GM21526 (cell line): Measurements from ENCODE around the gene NBPF4.
"Not testable (repeated sequence)": the region's sequence is repeated elsewhere in the genome, so short reads cannot be mapped to it uniquely, and the experiment has no call there.

Source experiments
- ATAC-seq: cut with Tn5 transposase; IDR thresholded peaks from one replicate; pipeline ENCODE4 v1.9.1; 2021; ENCODE audit warnings: moderate library complexity; ENCODE audit not compliant: unreplicated experiment, low FRiP score

Gene NBPF4, protein sequence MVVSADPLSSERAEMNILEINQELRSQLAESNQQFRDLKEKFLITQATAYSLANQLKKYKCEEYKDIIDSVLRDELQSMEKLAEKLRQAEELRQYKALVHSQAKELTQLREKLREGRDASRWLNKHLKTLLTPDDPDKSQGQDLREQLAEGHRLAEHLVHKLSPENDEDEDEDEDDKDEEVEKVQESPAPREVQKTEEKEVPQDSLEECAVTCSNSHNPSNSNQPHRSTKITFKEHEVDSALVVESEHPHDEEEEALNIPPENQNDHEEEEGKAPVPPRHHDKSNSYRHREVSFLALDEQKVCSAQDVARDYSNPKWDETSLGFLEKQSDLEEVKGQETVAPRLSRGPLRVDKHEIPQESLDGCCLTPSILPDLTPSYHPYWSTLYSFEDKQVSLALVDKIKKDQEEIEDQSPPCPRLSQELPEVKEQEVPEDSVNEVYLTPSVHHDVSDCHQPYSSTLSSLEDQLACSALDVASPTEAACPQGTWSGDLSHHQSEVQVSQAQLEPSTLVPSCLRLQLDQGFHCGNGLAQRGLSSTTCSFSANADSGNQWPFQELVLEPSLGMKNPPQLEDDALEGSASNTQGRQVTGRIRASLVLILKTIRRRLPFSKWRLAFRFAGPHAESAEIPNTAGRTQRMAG

DNA sequence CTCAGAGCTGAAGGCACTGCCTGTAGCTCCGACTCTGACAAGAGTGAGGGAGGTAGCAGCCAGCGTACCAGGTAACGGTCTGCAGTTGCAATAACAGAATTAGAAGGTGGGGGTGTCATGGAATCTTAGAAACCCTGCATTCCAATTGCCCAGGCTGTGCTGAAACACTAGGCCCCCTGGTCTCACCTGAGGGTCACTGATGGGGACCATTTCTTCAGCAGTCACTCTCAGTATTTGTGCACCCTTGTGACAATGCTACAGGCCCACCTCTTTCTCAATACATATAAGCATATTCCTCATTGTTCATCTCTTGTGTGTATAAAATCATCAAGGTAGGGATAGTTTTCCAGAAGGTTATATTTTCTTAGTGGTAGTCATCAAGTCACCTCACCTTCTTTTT, at the start of gene NBPF4:
TSS of gene NBPF4 (minus strand) at position 101 of the 400 bp plus-strand sequence. CDS start 315 bp downstream, outside the sequence.
- not testable (repeated sequence) for ATAC-seq

DNA sequence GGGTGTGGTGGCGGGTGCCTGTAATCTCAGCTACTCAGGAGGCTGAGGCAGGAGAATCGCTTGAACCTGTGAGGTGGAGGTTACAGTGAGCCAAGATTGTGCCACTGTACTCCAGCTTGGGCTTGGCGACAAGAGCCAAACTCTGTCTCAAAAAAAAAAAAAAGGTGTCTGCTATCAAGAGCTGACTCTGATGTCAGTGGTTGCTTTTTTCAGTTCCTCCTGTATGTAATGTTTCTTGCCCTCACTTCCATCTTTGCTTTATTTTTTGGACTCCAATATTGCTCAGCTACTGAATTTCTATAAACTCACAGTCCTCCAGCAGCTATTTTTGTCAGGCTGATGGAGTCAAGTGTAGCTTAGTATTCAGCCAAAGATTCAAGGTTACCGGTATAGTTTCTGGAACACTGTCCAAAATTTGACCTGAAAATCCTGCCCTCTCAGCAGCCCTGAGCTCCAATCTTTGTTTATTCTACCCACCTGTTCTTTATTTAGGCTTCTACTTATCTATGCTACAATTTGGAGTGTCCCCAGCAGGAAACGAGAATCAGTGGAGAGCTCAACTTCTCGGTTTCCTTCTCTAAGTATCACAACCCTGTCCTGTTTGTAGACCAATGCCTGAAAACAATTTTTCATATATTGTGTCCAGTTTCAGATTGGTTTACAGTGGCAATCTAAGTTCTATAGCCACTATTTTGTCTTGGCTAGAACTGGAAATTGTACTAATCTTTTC, 38.8 kb upstream of the NBPF4 start:
- ATAC-seq = not testable (repeated sequence)

DNA sequence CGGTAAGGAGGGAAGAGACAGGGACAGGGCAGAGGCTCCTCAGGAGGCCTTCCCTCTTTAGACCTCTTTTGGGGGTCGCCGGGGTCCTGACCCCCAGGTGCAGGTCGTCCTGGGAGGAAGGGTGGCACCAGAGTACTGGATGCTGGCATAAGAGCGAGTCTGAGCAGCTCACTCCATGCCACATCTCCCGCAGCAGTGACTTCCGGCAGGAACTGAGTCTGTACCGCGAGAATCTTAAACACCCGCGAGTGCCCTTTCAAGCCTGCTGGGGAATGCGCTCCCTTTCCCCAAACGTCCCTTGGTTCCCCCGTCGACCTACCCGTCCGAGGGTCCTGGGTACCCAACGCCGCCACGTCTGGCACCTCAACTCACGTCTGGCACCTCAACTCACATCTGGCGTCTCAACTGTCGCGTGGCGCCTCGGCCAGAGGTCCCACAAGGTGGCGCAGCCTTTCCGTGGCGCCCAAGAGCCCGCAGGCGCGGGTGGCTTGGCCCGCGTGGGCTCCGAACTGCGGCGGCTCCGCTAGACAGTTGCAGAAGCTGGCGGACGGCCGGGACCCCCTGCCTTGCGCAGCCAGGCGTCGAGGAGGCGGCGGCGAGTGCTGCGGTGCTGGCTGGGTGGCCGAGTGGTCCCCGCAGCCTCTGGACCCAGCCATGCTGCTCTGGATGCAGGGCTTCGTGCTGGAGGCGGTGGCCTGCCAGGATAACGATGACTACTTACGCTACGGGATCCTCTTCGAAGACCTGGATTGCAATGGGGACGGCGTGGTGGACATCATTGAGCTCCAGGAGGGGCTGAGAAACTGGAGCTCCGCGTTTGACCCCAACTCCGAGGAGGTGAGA, 28.8 kb upstream of the NBPF4 start:
- not testable (repeated sequence) for ATAC-seq

DNA sequence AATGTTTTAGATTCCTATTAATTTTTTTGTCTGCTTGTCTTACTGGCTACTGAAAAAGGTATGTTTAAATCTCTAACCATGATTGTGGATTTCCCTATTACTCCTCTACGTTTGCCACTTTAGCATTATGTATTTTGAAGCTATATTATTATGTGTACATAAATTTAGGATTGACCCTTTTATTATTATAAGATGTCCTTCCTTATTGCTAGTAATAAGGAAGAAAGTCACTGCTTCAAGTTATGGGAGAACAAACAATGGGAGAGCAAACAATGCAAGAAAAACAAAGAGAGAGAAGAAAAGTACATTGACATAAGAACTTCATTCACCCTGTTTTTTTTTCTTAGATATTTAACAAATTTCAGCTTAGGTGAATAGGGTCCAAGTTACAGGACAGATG, 23.2 kb upstream of the NBPF4 start:
- ATAC-seq = not testable (repeated sequence)

DNA sequence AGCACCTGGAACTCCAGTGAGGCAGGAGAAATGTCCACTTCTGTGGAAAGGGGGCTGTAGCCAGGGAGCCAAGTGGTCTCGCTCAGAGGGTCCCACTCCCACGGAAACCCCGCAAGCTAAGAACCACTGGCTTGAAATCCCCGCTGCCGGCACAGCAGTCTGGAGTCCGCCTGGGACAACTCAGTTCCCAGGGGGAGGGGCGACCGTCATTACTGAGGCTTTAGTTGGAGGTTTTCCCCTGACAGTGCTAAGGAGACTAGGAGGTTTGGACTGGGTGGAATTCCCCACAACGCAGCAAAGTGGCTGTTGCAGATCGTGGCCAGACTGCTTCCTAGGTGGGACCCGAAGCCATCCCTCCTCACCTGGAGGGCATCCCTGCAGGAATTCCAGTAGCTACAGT, 18.1 kb upstream of the NBPF4 start:
- not testable (repeated sequence) for ATAC-seq

DNA sequence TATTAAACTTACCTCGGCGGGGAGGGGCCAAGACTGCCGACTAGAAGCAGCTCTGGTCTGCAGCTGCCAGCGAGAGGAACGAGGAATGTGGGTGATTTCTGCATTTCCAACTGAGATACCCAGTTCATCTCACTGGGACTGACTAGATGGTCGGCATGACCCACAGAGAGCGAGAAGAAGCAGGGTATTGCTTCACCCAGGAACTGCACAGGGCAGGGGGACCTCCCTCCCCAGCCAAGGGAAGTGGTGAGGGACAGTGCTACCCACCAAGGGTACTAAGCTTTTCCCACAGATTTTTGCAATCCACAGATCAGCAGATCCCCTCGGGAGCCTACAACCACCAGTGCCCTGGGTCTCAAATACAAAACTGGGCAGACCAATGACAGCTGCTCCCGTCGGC, 17.6 kb upstream of the NBPF4 start:
- not testable (repeated sequence) for ATAC-seq

DNA sequence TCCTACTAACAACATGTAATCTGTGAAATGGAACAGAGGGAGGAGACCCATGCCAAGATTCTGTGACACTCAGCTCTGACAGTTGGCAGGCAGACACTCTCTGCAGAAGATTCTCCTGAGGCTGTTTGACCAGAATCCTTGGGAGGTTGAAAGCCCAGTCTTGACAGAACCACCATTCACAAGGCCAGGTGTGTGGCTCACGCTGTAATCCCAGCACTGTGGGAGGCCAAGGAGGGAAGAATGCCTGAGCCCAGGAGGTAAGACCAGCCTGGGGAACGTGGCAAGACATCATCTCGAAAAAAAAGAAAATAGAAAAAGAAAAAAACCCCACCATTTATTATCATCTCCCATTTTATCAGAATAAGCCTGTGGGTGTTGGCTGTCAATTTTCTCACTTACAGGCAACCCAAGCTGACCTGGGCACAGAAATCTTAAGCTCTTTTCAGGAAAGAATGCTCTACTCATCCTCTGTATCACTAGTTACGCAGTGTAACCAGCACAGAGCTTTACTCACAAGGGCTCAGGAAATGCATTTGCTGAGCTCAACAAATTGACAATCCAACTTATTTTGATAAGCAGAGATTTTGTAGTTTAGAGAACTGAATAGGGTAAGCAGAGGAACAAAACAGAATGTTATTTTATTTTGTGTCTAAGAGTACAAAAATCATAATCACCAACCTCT, 16.8 kb upstream of the NBPF4 start:
- ATAC-seq = not testable (repeated sequence)

DNA sequence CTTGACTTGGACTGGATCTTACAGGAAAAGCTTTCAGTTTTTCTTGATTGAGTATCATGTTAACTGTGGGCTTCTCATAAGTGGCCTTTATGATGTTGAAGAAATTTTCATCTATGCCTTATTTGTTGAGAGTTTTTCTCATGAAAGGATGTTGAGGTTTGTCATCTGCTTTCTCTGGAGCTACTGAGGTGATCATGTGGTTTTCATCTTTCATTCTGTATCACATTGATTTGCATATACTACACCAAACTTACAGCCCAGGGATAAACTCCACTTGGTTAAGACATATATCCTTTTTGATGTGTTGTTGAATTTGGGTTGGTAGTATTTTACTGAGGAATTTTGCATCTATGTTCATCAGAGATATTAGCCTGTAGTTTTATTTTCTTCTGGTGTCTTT, 11.6 kb upstream of the NBPF4 start:
- ATAC-seq = peak; percentile 65

DNA sequence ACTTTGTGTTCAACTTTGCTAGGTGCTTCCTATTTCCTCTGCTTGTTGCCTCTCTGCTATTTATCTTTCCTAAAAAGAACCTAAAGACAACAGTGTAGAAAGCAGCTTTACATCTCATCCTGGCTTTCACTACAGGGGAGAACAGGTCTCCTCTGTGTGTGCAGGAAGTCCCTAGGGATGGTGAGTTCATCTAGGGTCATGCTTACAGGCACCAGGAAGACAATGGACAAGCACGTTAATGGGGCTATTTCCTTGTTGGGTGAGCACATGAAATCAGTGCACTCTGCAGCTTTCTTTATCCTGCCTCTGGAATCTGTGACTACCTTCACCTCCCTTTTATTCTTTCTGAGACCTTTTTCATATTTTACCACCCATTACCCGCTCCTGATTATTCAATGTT, 4.5 kb downstream of the NBPF4 start:
- ATAC-seq = not testable (repeated sequence)

DNA sequence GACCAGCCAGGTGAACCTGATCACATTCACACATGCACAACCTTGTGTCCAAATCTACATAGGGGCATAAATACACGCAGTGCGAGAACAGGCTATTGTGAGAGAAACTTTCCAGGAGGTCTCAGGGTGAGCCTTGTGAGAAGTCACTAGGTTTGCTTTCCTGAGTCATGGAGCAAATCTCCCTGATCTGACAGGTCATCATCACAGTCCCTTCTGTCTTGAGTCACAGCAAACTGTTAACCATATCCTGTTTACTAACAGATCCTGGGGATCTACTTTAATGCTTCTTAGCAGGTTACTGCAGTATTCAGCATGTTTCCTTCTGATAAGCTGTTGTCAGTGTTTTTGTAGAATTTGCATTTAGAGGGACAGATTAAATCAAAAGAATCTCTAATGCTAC, 8.6 kb downstream of the NBPF4 start:
- not testable (repeated sequence) for ATAC-seq

DNA sequence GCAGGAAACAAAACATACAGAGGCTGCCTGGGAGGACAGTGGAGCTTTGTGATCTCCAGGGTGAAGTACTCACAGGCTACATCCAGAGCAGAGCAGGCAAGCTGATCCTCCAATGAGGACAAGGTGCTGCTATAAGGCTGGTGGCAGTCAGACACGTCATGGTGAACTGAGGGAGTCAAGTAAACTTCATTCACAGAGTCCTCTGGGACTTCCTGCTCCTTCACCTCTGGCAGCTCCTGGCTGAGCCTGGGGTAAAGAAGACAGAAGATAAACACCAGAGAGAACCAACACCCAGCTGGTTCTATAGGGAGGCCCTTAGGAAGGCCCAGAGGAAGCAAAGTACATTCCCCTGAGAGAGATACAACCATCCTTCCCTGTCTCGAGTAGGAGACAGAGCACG, 11.7 kb downstream of the NBPF4 start:
- ATAC-seq = not testable (repeated sequence)

DNA sequence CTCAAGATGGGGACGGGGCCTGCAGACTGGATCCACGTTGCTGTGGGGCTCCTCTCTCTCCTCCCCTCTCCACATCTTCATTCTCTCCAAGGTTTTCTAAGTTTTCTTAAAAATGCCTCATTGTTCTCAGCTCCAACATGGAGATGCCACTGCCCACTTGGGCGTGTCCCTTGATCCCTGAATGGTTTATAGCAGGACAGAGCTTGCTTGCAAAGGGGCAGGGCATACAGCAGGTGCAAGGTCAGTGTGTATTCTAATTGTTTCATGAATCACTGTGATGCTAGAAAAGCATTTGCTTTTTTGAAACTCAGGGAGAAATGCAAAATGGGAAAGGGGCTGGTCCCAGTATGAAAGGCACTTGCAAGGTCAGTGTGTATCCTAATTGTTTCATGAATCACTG, 13.9 kb downstream of the NBPF4 start:
- not testable (repeated sequence) for ATAC-seq

DNA sequence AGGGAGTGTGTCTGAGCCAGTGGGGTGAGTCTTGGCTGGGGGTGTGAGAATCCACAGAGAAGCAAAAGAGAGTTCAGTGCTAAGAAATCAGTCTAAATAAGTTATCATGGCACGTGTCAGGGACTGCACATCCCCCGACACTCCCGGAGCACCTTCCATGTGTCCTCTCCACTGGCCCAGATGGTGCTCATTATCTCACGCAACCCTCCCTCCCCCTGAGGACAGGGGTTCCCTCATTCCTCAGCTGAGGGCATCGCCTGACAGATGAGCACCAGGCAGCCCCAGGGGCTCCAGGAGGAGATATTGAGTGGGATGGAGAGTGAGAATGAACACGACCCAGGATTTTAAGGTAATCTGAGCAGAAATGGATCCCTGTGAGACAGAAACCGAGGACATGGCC, 16.1 kb downstream of the NBPF4 start:
- not testable (repeated sequence) for ATAC-seq

DNA sequence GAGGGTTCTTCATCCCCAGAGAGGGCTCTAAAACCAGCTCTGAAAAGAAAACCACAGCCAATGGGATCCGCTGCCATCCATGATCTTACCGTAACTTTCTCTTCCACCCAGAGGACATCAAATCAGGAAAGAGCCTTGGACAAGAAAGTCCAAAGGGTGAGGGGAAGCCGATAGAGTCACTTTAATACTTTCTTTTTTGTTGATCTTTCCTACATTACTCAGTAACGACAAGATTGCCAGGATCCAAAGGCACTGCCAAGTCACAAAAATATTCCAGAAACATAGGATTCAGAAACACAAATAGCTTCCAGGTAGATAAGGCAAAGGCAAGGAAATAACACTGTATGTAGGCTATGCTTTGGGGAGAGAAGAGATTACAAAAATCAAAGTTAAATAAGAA, 17.0 kb downstream of the NBPF4 start:
- not testable (repeated sequence) for ATAC-seq

DNA sequence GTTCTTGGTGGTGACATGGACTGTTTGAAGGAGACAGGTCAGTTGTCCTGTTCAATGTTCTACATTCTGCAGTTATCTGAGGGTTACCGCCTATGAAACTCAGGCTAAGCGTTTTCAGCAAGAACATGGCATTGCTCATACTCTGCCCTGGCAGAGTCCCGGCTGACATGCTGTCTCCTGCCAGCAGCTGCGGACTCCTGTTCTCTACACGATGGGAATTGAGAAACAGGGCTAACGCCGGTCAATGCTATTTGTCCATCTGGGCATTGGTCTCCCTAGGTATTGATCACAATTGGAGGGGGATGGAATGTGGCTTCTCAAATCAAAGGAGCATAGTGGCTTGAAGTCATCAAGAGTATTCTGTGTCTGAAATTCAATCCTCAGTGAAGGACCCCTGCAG, 20.6 kb downstream of the NBPF4 start:
- not testable (repeated sequence) for ATAC-seq

DNA sequence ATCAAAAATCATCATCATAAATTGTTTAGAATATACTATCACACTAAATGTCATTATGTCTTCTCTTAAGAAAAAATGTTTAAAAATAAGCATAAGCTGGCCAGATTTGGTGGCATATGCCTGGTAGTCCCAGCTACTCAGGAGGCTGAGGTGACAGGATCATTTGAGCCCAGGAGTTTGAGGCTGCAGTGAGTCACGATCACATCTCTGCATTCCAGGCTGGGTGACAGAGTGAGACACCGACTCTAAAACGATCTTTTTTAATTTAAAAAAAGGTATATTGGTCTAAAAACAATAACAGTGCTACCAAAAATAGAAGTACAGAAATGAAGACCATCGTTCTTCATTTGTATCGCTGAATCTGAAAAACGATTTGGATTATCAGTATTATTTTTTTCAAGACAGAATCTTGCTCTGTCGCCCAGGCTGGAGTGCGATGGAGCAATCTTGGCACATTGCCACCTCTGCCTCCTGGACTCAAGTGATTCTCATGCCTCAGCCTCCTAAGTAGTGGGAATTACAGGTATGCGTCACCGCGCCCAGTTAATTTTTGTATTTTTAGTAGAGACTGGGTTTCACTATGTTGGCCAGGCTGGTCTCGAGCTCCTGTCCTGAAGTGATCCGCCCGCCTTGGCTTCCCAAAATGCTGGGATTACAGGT, 26.2 kb downstream of the NBPF4 start:
- not testable (repeated sequence) for ATAC-seq

DNA sequence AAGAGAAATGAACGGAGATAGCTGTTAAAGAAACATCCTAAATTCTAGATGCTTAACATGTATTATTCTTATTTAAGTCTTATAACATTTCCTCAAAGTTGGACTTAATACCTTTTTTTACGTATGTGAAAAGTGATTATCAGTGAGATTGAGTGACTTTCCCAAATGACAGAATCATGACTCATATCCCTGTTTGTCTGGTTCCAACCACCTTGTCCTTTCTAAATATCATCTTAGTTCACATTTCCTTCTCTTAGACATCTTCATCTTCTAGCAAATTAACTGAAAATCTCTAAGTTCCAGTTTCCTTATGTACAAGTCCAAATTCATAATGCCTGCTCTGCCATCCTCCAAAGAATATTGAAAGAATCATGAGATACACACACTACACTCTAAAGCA, 26.9 kb downstream of the NBPF4 start:
- not testable (repeated sequence) for ATAC-seq

DNA sequence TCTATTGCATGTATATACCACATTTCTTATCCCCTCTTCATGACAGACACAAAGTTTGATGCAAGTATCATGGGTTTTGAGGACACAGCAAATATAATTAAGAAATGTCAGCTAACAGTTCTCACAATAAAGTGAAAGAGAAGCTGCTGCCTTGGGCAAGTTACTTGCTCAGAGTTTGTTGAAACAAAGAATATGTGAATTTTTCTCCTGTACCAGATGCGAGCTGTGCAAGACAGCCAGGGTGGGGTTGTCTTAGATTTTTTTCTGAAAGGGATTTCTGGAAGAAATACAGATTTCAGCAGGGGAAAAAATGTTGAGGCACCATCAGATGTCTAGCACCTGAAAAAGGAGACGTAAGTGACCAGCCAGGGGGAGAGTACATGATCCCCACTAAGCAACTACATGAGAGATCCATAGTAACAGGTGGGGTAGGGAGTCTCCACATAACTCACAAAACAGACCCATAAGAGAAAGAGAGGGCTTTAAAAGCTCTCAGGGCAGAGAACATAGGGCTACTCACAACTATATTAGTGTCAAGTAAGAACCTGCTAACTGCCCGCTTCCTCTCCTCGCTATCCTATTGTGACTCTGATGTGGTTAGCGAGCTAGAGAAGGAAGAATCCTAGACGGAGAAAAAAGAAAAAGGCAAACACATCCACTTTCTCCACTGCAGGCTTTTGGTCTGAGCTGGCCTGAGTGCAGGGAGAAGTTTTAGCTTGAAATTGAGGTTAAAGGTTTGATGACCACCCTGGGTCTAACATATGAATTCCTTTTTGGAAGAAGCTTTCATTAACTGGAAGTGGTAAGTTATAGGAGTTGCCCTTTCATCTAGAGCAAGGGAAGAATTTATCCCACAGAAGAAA, 27.6 kb downstream of the NBPF4 start:
- ATAC-seq = not testable (repeated sequence)
